OCI-LY3 (cell line): Measurements from ENCODE around the gene RAB8B.
"Not testable (repeated sequence)": the region's sequence is repeated elsewhere in the genome, so short reads cannot be mapped to it uniquely, and the experiment has no call there.

Experiments used
- H2AFZ ChIP-seq: fragments of 200-600, 300-600 bp; shearing (Covaris generic); 2 replicates; pipeline ENCODE4 v1.6.0; 2014; ENCODE audit warnings: antibody characterized with exemption, low read depth, low read length
- H3K27ac ChIP-seq: fragments of 200-600, 300-600 bp; sonication (generic); 2 replicates; pipeline ENCODE4 v1.5.1; 2014; ENCODE audit warnings: mild to moderate bottlenecking, low read length, moderate library complexity, mixed read lengths
- H3K27me3 ChIP-seq: fragments of 200-600, 300-600 bp; sonication (generic); 2 replicates; pipeline ENCODE4 v1.6.1; 2014; ENCODE audit warnings: low read depth, low read length, mixed read lengths
- H3K36me3 ChIP-seq: fragments of 200-600, 300-600 bp; sonication (generic); replicated peaks from 2 replicates; pipeline ENCODE3; 2014; ENCODE audit warnings: low read depth, low read length, mixed read lengths
- H3K4me1 ChIP-seq: fragments of 300-600, 200-600 bp; sonication (generic); 2 replicates; pipeline ENCODE4 v1.6.1; 2014; ENCODE audit warnings: low read length, mixed read lengths
- H3K4me2 ChIP-seq: fragments of 200-600, 300-600 bp; sonication (generic); 2 replicates; pipeline ENCODE4 v1.6.1; 2014; ENCODE audit warnings: low read length, mixed read lengths
- H3K4me3 ChIP-seq: fragments of 300-600, 200-600 bp; sonication (generic); 2 replicates; pipeline ENCODE4 v1.5.1; 2014; ENCODE audit warnings: antibody characterized with exemption, mild to moderate bottlenecking, low read length, moderate library complexity
- H3K79me2 ChIP-seq: fragments of 300-600, 200-600 bp; shearing (Covaris generic); 2 replicates; pipeline ENCODE4 v1.6.1; 2014; ENCODE audit warnings: mild to moderate bottlenecking, low read length, mixed read lengths
- H3K9ac ChIP-seq: fragments of 300-600, 200-600 bp; shearing (Covaris generic); 2 replicates; pipeline ENCODE4 v1.6.0; 2014; ENCODE audit warnings: mild to moderate bottlenecking, low read length, moderate library complexity
- H3K9me3 ChIP-seq: fragments of 200-600, 300-600 bp; shearing (Covaris generic); 2 replicates; pipeline ENCODE4 v1.6.1; 2014; ENCODE audit warnings: low read length, mixed read lengths; ENCODE audit not compliant: insufficient read depth
- H4K20me1 ChIP-seq: fragments of 200-600, 300-600 bp; sonication (generic); 2 replicates; pipeline ENCODE4 v1.6.1; 2016; ENCODE audit warnings: low read length, mixed read lengths; ENCODE audit not compliant: insufficient read depth
- EZH2phosphoT487 ChIP-seq: fragments of 200-600 bp; shearing (Covaris generic); IDR thresholded peaks from 2 replicates; pipeline ENCODE4 v1.6.1; 2018; ENCODE audit warnings: antibody characterized with exemption, mixed run types, low read depth
- TF ChIP-seq, protein P1 (sequence below): fragments of 200-600, 300-600 bp; sonication (generic); IDR thresholded peaks from 2 replicates; pipeline ENCODE4 v1.5.1; 2014; ENCODE audit warnings: antibody characterized with exemption, low read length, low read depth

Gene RAB8B

DNA sequence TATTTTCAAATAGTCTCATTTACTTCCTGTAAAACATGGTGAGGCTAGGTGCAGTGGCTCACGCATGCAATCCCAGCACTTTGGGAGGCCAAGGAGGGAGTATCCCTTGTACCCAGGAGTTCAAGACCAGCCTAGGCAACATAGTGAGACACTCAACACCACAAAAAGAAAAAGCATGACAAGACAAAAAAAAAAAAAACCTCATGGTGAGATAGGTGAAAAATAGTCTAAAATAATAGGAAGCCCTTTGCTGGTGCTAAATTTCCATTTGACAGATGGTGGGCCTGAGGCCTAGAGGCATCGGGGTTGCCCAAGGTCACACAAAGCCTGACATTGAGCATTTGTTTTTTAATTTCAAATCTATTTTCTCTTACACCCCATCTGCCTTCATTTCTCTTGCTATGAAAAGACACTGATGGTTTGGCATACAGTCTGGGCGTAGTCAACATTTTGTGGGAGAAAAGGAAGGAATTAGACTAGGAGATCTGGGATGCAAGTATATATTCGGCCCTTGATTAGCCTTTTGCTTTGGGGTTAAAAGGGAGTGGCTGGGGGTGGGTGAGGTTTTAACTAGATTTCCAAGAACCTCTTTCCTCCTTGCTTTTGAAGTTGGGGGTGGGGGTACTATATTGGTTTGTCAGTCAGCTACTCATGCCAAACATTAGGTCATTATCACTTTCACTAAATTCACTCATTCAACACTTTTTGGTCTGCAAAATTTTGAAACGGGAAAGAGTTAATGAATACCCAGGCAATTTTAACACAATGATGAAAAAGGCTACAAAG, 11.3 kb downstream of the RAB8B start:
- TF ChIP-seq EZH2phosphoT487 = no peak
- TF ChIP-seq, protein P1, sequence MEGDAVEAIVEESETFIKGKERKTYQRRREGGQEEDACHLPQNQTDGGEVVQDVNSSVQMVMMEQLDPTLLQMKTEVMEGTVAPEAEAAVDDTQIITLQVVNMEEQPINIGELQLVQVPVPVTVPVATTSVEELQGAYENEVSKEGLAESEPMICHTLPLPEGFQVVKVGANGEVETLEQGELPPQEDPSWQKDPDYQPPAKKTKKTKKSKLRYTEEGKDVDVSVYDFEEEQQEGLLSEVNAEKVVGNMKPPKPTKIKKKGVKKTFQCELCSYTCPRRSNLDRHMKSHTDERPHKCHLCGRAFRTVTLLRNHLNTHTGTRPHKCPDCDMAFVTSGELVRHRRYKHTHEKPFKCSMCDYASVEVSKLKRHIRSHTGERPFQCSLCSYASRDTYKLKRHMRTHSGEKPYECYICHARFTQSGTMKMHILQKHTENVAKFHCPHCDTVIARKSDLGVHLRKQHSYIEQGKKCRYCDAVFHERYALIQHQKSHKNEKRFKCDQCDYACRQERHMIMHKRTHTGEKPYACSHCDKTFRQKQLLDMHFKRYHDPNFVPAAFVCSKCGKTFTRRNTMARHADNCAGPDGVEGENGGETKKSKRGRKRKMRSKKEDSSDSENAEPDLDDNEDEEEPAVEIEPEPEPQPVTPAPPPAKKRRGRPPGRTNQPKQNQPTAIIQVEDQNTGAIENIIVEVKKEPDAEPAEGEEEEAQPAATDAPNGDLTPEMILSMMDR = no peak
- peaks cover 7% of the 10 kb centered on the region for H3K36me3 ChIP-seq

DNA sequence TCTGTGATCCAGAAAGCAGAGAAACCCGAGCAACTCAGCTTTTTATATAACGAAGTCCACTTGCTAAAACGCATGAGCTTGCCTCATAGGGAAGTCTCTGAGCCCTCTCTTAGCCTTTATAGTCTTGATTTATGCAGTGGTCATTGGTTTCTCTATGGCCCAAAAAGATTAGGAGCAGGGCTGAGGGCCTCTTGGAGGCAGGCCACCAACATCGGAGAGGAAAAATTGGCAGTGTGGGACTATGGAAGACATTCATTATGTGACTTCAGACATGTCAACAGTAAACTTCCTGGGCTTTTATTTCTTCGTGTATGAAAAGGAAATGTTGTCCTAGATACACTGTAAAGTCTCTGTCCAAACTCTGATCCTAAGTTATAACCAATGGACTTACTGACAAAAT, 13.5 kb downstream of the RAB8B start:
- Histone ChIP-seq H3K9me3 (no peaks in the 10 kb centered on the region), H3K27me3 (no peaks in the 10 kb centered on the region), H3K9ac (no peak overlapping the region), H3K4me3 (no peak overlapping the region), H2AFZ (no peak overlapping the region), H3K36me3 (peaks cover 5% of the 10 kb centered on the region), H3K4me2 (no peak overlapping the region), H3K4me1 (peaks cover 30% of the 10 kb centered on the region), H3K27ac (no peak overlapping the region), H3K79me2 (peaks cover 33% of the 10 kb centered on the region), H4K20me1 (peaks cover 38% of the 10 kb centered on the region)
- TF ChIP-seq, protein P1 = no peak

More for the DNA sequence above, 11.3 kb downstream of the RAB8B start:
- no peak overlapping the region for H3K27ac ChIP-seq
- no peaks in the 10 kb centered on the region for H3K27me3 ChIP-seq
- peaks cover 28% of the 10 kb centered on the region for H4K20me1 ChIP-seq
- H3K79me2 ChIP-seq = peaks cover 46% of the 10 kb centered on the region
- no peak overlapping the region for H3K4me2 ChIP-seq
- peaks cover 39% of the 10 kb centered on the region for H3K4me1 ChIP-seq
- no peak overlapping the region for H3K9ac ChIP-seq
- no peak overlapping the region for H3K4me3 ChIP-seq
- H2AFZ ChIP-seq = no peak overlapping the region
- H3K9me3 ChIP-seq = no peaks in the 10 kb centered on the region

DNA sequence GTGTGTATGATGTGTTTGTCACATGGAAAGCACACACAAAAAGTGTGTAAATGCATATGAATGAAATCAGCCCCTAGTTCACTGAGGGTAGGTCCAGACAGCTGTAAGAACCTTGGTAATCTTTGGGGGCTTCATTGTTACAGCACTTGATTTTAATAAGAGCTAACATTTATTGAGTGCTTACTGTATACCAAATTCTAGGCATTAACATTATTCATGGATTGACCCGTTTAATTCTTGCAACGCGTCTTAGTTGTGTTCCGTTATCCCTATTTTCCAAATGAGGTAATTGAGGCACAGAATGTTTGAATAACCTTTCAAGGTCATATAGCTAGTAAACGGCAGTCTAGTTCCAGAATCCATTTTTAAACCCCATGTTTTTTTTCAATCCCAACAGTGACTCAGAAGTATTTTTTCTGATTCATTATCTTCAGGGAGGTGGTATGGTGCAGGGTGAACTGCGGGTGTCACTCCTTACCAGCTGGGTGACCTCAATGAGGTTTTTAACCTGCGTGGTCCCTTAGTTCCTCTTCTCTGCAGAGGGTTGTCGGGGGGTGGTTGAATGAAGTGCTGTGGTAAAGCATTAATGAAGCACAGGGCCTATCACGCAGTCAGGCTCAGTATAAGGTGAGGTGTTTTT, 14.2 kb downstream of the RAB8B start:
- Histone ChIP-seq H4K20me1 (peaks cover 33% of the 10 kb centered on the region), H3K4me1 (peaks cover 25% of the 10 kb centered on the region), H3K9me3 (no peaks in the 10 kb centered on the region), H3K4me3 (no peak overlapping the region), H3K36me3 (peaks cover 5% of the 10 kb centered on the region), H3K79me2 (peaks cover 27% of the 10 kb centered on the region), H3K27ac (no peak overlapping the region), H3K27me3 (no peaks in the 10 kb centered on the region), H3K4me2 (peak overlapping the region; percentile 25), H2AFZ (no peak overlapping the region), H3K9ac (no peak overlapping the region)
- TF ChIP-seq, protein P1 = peak; percentile 33; the same call in 1 of the 2 replicates
- no peak for TF ChIP-seq EZH2phosphoT487

DNA sequence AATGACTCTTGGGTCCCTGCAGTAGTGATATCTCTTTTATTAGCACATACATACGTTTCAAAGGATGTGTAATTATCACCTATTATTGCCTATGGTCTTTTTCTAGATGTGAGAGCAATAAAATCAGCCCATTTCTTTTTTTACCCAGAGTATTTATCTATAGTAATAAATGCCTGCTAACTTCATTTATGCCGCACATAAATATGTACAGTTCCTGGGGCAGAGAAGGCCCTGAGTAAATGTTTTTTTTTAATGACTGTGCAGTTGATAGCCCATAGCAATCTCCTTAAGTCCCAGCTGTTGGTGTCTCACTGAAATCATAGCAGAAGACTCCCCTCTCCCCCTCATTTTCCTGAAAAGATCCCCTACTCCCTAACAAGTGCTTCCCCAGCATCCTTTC, 16.7 kb downstream of the RAB8B start:
- no peak for TF ChIP-seq EZH2phosphoT487
- TF ChIP-seq, protein P1 = no peak
- H3K9me3 ChIP-seq = no peaks in the 10 kb centered on the region
- no peak overlapping the region for H3K4me2 ChIP-seq
- no peak overlapping the region for H2AFZ ChIP-seq
- peaks cover 5% of the 10 kb centered on the region for H3K36me3 ChIP-seq
- H3K79me2 ChIP-seq = peaks cover 14% of the 10 kb centered on the region
- H4K20me1 ChIP-seq = peaks cover 30% of the 10 kb centered on the region
- H3K9ac ChIP-seq = no peak overlapping the region
- no peak overlapping the region for H3K27ac ChIP-seq
- no peaks in the 10 kb centered on the region for H3K27me3 ChIP-seq
- peaks cover 30% of the 10 kb centered on the region for H3K4me1 ChIP-seq
- no peak overlapping the region for H3K4me3 ChIP-seq

DNA sequence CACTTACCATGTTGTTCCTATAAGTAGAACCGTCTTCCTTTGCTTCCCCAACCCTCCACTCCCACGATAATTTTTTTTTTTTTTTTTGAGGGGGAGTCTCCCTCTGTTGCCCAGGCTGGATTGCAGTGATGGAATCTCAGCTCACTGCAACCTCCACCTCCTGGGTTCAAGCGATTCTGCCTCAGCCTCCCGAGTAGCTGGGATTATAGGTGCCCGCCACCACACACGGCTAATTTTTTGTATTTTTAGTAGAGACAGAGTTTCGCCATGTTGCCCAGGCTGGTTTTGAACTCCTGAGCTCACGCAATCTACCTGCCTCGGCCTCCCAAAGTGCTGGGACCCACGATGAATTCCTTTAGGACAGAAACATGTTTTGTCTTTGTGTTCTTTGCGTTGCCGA, 19.4 kb downstream of the RAB8B start:
- not testable (repeated sequence) for H3K27me3 ChIP-seq, H2AFZ ChIP-seq, H3K9ac ChIP-seq, H3K36me3 ChIP-seq, H3K27ac ChIP-seq, H3K4me3 ChIP-seq, H3K4me2 ChIP-seq, H3K9me3 ChIP-seq
- Histone ChIP-seq H3K4me1 (peaks cover 49% of the 10 kb centered on the region), H3K79me2 (peaks cover 18% of the 10 kb centered on the region), H4K20me1 (peaks cover 15% of the 10 kb centered on the region; the same call in 1 of the 2 replicates)
